Suprapubic skin (tissue), 4 donors: Measurements from ENCODE around the gene TRMT2A. TPM values are rescaled to one million over a fixed set of nuclear protein-coding genes. Genes with fewer than 3 reads are reported as not detected.

ENCODE experiments used
- DNase-seq, 2 donors: peaks; one replicate each; pipeline ENCODE4 v3.0.0-alpha.2; 2019; ENCODE audit warnings: low spot score in 2 of 2
- H3K27ac ChIP-seq: fragments of 200-600 bp; sonication (generic); one replicate; pipeline ENCODE4 v1.5.1; 2019
- H3K27me3 ChIP-seq: fragments of 200-600 bp; sonication (generic); one replicate; pipeline ENCODE4 v1.5.1; 2019
- H3K36me3 ChIP-seq: fragments of 200-600 bp; sonication (generic); one replicate; pipeline ENCODE4 v1.5.1; 2019
- H3K4me1 ChIP-seq: fragments of 200-600 bp; sonication (generic); one replicate; pipeline ENCODE4 v1.5.1; 2019
- H3K4me3 ChIP-seq: fragments of 200-600 bp; sonication (generic); one replicate; pipeline ENCODE4 v1.5.1; 2019; ENCODE audit warnings: mild to moderate bottlenecking
- H3K9me3 ChIP-seq: fragments of 200-600 bp; sonication (generic); one replicate; pipeline ENCODE4 v1.5.1; 2019
- EP300 ChIP-seq: sonication (generic); formaldehyde crosslinking; IDR thresholded peaks from one replicate; pipeline ENCODE4 v1.6.1; 2017; ENCODE audit warnings: antibody characterized with exemption
- POLR2A ChIP-seq, 2 donors: fragments of 450-650 bp; IDR thresholded peaks; one replicate each; pipeline ENCODE4 v1.6.1; 2017; ENCODE audit warnings: antibody characterized with exemption in 2 of 2, mild to moderate bottlenecking in 2 of 2, moderate library complexity in 2 of 2
- POLR2AphosphoS5 ChIP-seq, 3 donors: sonication (generic); formaldehyde crosslinking; IDR thresholded peaks; one replicate each; pipeline ENCODE4 v1.6.1; 2017; ENCODE audit warnings: antibody characterized with exemption in 3 of 3
- WGBS: methylation state at CpG from one replicate; pipeline ENCODE4 v1.1.5; 2018; 5-methylcytosine and 5-hydroxymethylcytosine counted together
- total RNA-seq, 4 donors: library from RNA; depleted of rRNA; stranded (reverse); fragments of >200 nt; gene quantifications; one replicate each; pipeline ENCODE4 v1.1.0, GENCODE V29; 2016
- TF ChIP-seq, protein P1 (sequence below), 2 donors: fragments of 200-600 bp in 1 of 2; fragments of 450-650 bp in 1 of 2; sonication (generic) in 1 of 2; IDR thresholded peaks; one replicate each; pipeline ENCODE4 v1.5.1; 2016 to 2019; ENCODE audit warnings: antibody characterized with exemption in 2 of 2, mild to moderate bottlenecking in 1 of 2, moderate library complexity in 1 of 2

Gene TRMT2A
- total RNA-seq, 4 donors from 2014 or later, result 52.0 to 98.6 (median 55.7) TPM

DNA sequence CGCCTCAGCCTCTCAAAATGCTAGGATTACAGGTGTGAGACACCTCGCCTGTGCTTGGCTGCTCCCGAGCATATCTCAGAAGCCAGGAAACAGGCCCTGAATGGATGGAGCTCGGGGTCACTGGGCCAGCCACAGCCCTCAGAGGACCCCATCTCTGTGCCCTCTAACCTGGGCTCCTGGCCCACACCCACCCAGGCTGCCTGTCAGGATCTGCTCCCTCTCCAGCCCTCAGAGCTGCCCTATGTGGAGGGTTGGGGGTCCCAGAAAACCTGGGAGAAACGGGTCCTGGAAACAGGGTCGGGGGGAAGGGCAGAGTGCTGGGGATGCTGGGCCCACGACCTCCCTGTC is 39.0 kb upstream of the TRMT2A start:
- Histone ChIP-seq H3K9me3 (no peaks in the 10 kb centered on the region), H3K27me3 (peaks cover 12% of the 10 kb centered on the region), H3K4me3 (no peak overlapping the region), H3K4me1 (peaks cover 12% of the 10 kb centered on the region), H3K36me3 (no peaks in the 10 kb centered on the region), H3K27ac (no peak overlapping the region)
- TF ChIP-seq POLR2A (IDR thresholded peaks at IDR 0.05), result no peak
- TF ChIP-seq POLR2AphosphoS5 (IDR thresholded peaks at IDR 0.05), result no peak
- TF ChIP-seq, protein P1, sequence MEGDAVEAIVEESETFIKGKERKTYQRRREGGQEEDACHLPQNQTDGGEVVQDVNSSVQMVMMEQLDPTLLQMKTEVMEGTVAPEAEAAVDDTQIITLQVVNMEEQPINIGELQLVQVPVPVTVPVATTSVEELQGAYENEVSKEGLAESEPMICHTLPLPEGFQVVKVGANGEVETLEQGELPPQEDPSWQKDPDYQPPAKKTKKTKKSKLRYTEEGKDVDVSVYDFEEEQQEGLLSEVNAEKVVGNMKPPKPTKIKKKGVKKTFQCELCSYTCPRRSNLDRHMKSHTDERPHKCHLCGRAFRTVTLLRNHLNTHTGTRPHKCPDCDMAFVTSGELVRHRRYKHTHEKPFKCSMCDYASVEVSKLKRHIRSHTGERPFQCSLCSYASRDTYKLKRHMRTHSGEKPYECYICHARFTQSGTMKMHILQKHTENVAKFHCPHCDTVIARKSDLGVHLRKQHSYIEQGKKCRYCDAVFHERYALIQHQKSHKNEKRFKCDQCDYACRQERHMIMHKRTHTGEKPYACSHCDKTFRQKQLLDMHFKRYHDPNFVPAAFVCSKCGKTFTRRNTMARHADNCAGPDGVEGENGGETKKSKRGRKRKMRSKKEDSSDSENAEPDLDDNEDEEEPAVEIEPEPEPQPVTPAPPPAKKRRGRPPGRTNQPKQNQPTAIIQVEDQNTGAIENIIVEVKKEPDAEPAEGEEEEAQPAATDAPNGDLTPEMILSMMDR (IDR thresholded peaks at IDR 0.05), result no peak
- TF ChIP-seq EP300, result no peak
- 52% methylated on average over 7 of the region's 7 CpGs for WGBS
- no peak for DNase-seq

DNA sequence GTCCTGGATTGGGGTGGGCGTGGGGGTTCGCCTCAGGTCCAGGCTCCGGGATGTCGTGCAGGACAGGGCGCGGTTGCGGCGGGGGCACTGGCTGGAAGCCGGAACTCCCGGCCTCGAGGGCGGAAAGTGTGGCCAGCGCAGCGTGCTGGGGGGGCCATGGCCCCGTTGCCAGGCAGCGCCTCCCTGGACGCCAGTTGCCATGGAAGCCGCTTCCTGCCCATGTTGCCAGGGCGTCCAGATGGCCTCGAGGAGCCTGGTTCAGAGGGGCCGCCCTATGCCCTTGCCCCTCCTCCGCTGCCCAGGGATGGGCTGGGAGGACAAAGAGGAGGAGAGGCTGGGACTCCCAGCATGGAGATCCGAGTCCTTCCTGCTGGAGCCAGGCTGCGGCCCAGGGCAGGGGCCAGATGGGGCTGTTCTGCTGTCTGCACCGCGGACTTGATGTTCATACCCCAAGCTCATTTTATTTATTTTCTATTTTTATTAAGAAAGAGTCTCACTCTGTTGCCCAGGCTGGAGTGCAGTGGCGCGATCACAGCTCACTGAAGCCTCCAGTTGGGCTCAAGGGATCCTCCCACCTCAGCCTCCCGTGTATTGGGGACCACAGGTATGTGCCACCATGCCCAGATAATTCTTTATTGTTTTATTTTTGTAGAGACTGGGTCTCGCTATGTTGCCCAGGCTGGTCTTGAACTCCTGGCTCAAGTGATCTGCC is 38.5 kb upstream of the TRMT2A start:
- TF ChIP-seq, protein P1 (IDR thresholded peaks at IDR 0.05), result no peak
- TF ChIP-seq EP300, result no peak
- peaks cover 12% of the 10 kb centered on the region for H3K27me3 ChIP-seq
- WGBS, result 52% methylated on average over 19 of the region's 30 CpGs
- no peak overlapping the region for H3K27ac ChIP-seq
- H3K4me3 ChIP-seq, result peak overlapping the region; percentile 28
- no peak for DNase-seq
- H3K9me3 ChIP-seq, result no peaks in the 10 kb centered on the region
- H3K36me3 ChIP-seq, result no peaks in the 10 kb centered on the region
- peaks cover 12% of the 10 kb centered on the region for H3K4me1 ChIP-seq

DNA sequence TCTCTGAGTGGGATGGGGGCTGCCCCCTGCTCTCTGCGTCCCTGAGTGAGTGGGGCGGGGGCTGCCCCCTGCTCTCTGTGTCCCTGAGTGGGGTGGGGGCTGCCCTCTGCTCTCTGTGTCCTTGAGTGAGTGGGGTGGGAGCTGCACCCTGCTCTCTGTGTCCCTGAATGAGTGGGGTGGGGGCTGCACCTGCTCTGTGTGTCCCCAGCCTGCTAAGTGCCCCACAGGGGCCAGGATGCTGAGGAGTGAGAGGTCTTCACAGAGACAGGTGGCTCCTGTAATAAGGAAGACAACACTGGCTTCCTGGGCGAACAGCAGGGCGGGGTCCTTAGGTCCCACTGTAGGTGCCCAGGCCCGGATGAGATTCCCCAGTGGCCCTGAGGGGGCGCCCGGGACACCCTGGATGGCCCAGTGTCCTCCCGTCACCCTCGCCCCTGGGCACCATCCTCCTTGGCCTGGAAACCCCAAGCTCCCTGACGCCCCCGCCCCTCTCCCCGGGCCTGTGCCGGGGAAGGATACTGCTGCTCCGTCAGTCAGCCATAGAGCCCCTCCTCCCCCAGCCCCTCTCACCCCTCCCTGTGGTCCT is 37.7 kb upstream of the TRMT2A start:
- Histone ChIP-seq H3K4me3 (peak overlapping the region; percentile 28), H3K27ac (no peak overlapping the region), H3K27me3 (peaks cover 12% of the 10 kb centered on the region), H3K9me3 (no peaks in the 10 kb centered on the region), H3K4me1 (peaks cover 12% of the 10 kb centered on the region), H3K36me3 (no peaks in the 10 kb centered on the region)
- TF ChIP-seq, protein P1 (IDR thresholded peaks at IDR 0.05), result no peak
- no peak for DNase-seq
- 31% methylated on average over 6 of the region's 14 CpGs for WGBS

DNA sequence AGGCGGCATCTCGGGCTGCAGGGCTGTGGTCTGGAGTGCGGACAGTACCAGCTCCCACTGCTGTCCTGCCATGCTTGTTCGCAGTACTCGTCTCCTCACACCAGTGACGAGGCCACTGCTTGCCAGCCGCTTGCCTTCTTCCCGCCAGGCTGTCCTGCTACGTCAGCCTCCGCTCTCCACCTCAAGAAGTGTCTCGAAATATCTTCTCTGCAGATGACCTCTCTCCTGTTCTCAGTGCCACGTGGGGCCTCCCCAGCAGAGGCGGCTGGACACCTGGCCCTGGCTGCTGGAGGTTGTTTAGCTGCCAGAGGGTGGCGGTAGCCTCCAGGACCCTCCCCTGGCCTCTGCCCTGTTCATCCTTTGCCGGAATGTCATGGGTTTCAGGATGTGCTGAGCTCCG is 36.9 kb upstream of the TRMT2A start:
- H3K27ac ChIP-seq, result no peak overlapping the region
- 57% methylated on average over 14 of the region's 16 CpGs for WGBS
- TF ChIP-seq, protein P1 (IDR thresholded peaks at IDR 0.05), result no peak
- no peak for TF ChIP-seq POLR2AphosphoS5 (IDR thresholded peaks at IDR 0.05)
- TF ChIP-seq POLR2A (IDR thresholded peaks at IDR 0.05), result no peak
- TF ChIP-seq EP300, result no peak
- H3K4me1 ChIP-seq, result peaks cover 12% of the 10 kb centered on the region
- H3K4me3 ChIP-seq, result no peak overlapping the region
- DNase-seq, result no peak
- no peaks in the 10 kb centered on the region for H3K36me3 ChIP-seq
- H3K27me3 ChIP-seq, result peaks cover 12% of the 10 kb centered on the region
- H3K9me3 ChIP-seq, result no peaks in the 10 kb centered on the region

DNA sequence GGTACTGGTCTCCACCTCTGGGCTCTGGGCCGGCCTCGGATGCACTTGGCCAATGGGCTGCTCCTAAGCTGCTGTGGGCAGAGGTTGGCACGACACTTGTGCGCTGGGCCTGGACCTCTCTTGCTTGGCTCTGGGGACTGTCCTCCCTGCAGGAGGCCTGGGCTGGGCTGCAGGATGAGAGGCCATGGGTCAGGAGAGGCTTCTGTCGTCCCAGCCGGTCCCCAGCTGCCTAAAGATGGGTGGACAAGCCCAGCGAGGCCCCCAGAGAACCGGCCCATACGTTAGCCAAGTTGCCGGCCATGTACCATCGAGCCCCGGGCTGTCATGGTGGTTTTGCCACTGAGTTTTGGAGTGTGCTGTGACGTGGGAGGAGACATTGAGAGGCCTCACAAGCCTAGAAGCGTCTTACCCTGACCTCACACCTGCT is 35.5 kb upstream of the TRMT2A start:
- TF ChIP-seq POLR2AphosphoS5 (IDR thresholded peaks at IDR 0.05) (no peak), EP300 (no peak), POLR2A (IDR thresholded peaks at IDR 0.05) (no peak)
- TF ChIP-seq, protein P1 (IDR thresholded peaks at IDR 0.05), result no peak
- Histone ChIP-seq H3K36me3 (peaks cover 1% of the 10 kb centered on the region), H3K27ac (no peak overlapping the region), H3K27me3 (peaks cover 7% of the 10 kb centered on the region), H3K4me1 (peaks cover 12% of the 10 kb centered on the region), H3K4me3 (no peak overlapping the region), H3K9me3 (no peaks in the 10 kb centered on the region)
- no peak for DNase-seq
- WGBS, result 100% methylated on average over 1 of the region's 14 CpGs
